ENCODE data around the gene HORMAD2. TPM values are rescaled to one million over a fixed set of nuclear protein-coding genes. Genes with fewer than 3 reads are reported as not detected.
"Not testable (repeated sequence)": the region's sequence is repeated elsewhere in the genome, so short reads cannot be mapped to it uniquely, and the experiment has no call there.

Gene HORMAD2
- total RNA-seq, 1 donor from 2014 or later, result not detected

GRCh38 chr22:30056015-30056414 lies 24.2 kb upstream of the HORMAD2 start:
- Mint-ChIP-seq H3K4me1 (peaks cover 9% of the 10 kb centered on the region), H3K4me3 (no peak overlapping the region), H3K27ac (no peak overlapping the region)

GRCh38 chr22:30057375-30057774 lies 22.9 kb upstream of the HORMAD2 start:
- H3K27ac Mint-ChIP-seq, result no peak overlapping the region
- no peak overlapping the region for H3K4me3 Mint-ChIP-seq
- H3K4me1 Mint-ChIP-seq, result peaks cover 9% of the 10 kb centered on the region
- no peaks in the 10 kb centered on the region for H3K27me3 Mint-ChIP-seq (ENCODE audit: low read depth)
- H3K9me3 Mint-ChIP-seq, result peaks cover 26% of the 10 kb centered on the region
- DNase-seq (ENCODE audit: low spot score in 2 of 2, unreplicated experiment in 2 of 2), result no peak
- H3K36me3 Mint-ChIP-seq, result peaks cover 5% of the 10 kb centered on the region
- no peak for TF ChIP-seq CTCF (IDR thresholded peaks at IDR 0.05; ENCODE audit: unreplicated experiment)

More at GRCh38 chr22:30056015-30056414, 24.2 kb upstream of the HORMAD2 start:
- Mint-ChIP-seq H3K36me3 (peaks cover 5% of the 10 kb centered on the region), H3K9me3 (peaks cover 21% of the 10 kb centered on the region), H3K27me3 (ENCODE audit: low read depth) (no peaks in the 10 kb centered on the region)
- no peak for TF ChIP-seq CTCF (IDR thresholded peaks at IDR 0.05; ENCODE audit: unreplicated experiment)
- DNase-seq (ENCODE audit: low spot score in 2 of 2, unreplicated experiment in 2 of 2), result no peak

GRCh38 chr22:30059346-30060020 lies 20.8 kb upstream of the HORMAD2 start:
- DNase-seq (ENCODE audit: low spot score in 2 of 2, unreplicated experiment in 2 of 2); H3K27me3 Mint-ChIP-seq (ENCODE audit: low read depth); H3K4me1 Mint-ChIP-seq; H3K36me3 Mint-ChIP-seq; H3K27ac Mint-ChIP-seq; H3K4me3 Mint-ChIP-seq: not testable (repeated sequence)
- H3K9me3 Mint-ChIP-seq, result peaks cover 40% of the 10 kb centered on the region

- DNase-seq (ENCODE audit: low spot score in 2 of 2, unreplicated experiment in 2 of 2); H3K4me3 Mint-ChIP-seq; H3K4me1 Mint-ChIP-seq; H3K36me3 Mint-ChIP-seq; H3K27me3 Mint-ChIP-seq (ENCODE audit: low read depth); H3K27ac Mint-ChIP-seq: not testable (repeated sequence)
- H3K9me3 Mint-ChIP-seq, result peaks cover 43% of the 10 kb centered on the region
Observed at GRCh38 chr22:30061094-30061493, 19.2 kb upstream of the HORMAD2 start.

- peaks cover 36% of the 10 kb centered on the region for H3K9me3 Mint-ChIP-seq
- H3K4me3 Mint-ChIP-seq, result no peak overlapping the region
- peaks cover 3% of the 10 kb centered on the region for H3K36me3 Mint-ChIP-seq
- H3K27me3 Mint-ChIP-seq (ENCODE audit: low read depth), result no peaks in the 10 kb centered on the region
- H3K4me1 Mint-ChIP-seq, result no peaks in the 10 kb centered on the region
- TF ChIP-seq CTCF (IDR thresholded peaks at IDR 0.05; ENCODE audit: unreplicated experiment), result no peak
- H3K27ac Mint-ChIP-seq, result no peak overlapping the region
- DNase-seq (ENCODE audit: low spot score in 2 of 2, unreplicated experiment in 2 of 2), result no peak
Observed at GRCh38 chr22:30062259-30062658, 18.0 kb upstream of the HORMAD2 start.

- no peak overlapping the region for H3K27ac Mint-ChIP-seq
- DNase-seq (ENCODE audit: low spot score in 2 of 2, unreplicated experiment in 2 of 2), result no peak
- no peak overlapping the region for H3K4me3 Mint-ChIP-seq
- H3K9me3 Mint-ChIP-seq, result peaks cover 33% of the 10 kb centered on the region
- H3K4me1 Mint-ChIP-seq, result no peaks in the 10 kb centered on the region
- H3K27me3 Mint-ChIP-seq (ENCODE audit: low read depth), result no peaks in the 10 kb centered on the region
- peaks cover 3% of the 10 kb centered on the region for H3K36me3 Mint-ChIP-seq
- no peak for TF ChIP-seq CTCF (IDR thresholded peaks at IDR 0.05; ENCODE audit: unreplicated experiment)
Observed at GRCh38 chr22:30062950-30063349, 17.3 kb upstream of the HORMAD2 start.

- peaks cover 27% of the 10 kb centered on the region for H3K9me3 Mint-ChIP-seq
- H3K4me3 Mint-ChIP-seq, result no peak overlapping the region
- no peak for DNase-seq (ENCODE audit: low spot score in 2 of 2, unreplicated experiment in 2 of 2)
- H3K4me1 Mint-ChIP-seq, result no peaks in the 10 kb centered on the region
- no peak for TF ChIP-seq CTCF (IDR thresholded peaks at IDR 0.05; ENCODE audit: unreplicated experiment)
- no peaks in the 10 kb centered on the region for H3K27me3 Mint-ChIP-seq (ENCODE audit: low read depth)
- H3K27ac Mint-ChIP-seq, result no peak overlapping the region
- peaks cover 3% of the 10 kb centered on the region for H3K36me3 Mint-ChIP-seq
Observed at GRCh38 chr22:30064172-30064571, 16.1 kb upstream of the HORMAD2 start.
